ENCODE results near the gene ADAMTS2.

ADAMTS2 gene

DNA sequence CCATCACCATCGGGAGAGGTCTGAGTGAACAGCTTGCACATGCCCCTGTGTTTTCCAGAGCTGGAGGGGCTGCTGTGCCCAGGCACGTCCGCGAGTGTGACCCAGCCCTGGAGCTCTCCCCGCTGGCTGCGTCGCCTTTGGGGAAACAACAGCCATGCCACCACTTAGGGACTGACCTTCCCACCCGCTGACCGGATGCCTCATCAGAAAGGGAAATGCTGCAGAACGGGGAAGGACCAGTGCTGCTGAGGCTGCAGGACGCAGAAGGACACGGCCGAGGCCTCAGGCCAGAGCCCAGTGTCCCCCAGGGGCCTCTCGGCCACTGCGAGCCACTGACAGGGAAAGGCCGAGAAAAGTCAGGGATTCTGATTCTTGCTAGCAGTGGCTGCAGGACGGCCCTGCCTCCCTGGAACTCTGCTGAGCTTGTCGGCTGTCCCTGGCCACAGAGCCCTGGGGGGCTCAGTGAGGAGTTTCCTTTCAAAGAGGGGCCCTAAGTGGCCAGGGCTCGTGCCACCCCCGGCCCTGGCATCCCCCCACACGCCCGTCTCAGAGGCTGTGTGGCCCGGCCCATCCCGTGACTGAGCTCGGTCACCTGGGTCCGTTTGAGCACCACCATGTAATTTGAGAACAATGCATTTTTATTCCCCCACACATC, 154.3 kb downstream of the ADAMTS2 start:
- no peaks in the 10 kb centered on the region for H3K36me3 ChIP-seq (ENCODE audit: control insufficient read depth, insufficient read depth, low read length)
- H3K79me2 ChIP-seq (ENCODE audit: control insufficient read depth, insufficient read depth, low read length): no peaks in the 10 kb centered on the region
- no peak overlapping the region for H3K9ac ChIP-seq (ENCODE audit: low read length)
- H3K23ac ChIP-seq (ENCODE audit: low read length): no peak overlapping the region
- no peak overlapping the region for H2BK120ac ChIP-seq (ENCODE audit: low read depth, low read length)
- no peak overlapping the region for H2AK5ac ChIP-seq (ENCODE audit: low read length)
- H3K27ac ChIP-seq (ENCODE audit: low read depth, low read length): no peak overlapping the region
- no peak overlapping the region for H3K56ac ChIP-seq (ENCODE audit: low read length)
- no peak overlapping the region for H4K8ac ChIP-seq (ENCODE audit: low read depth, low read length)
- no peak overlapping the region for H3K18ac ChIP-seq (ENCODE audit: low read length)
- DNase-seq: no peak
- H3K4ac ChIP-seq (ENCODE audit: low read depth, low read length): no peak overlapping the region
- H2BK5ac ChIP-seq (ENCODE audit: low read length): no peak overlapping the region
- H3K4me3 ChIP-seq (ENCODE audit: low read length): no peak overlapping the region
- no peak overlapping the region for H2BK15ac ChIP-seq (replicated peaks; ENCODE audit: low read depth)
- no CpG with 5 or more reads among the region's 26 CpGs for WGBS (ENCODE audit: extremely low coverage, insufficient coverage, low lambda C conversion rate)
- no peak overlapping the region for H4K5ac ChIP-seq (ENCODE audit: low read length)
- no peak overlapping the region for H3K4me2 ChIP-seq (ENCODE audit: low read length)
- no peaks in the 10 kb centered on the region for H3K79me1 ChIP-seq (ENCODE audit: low read length)
- H3K4me1 ChIP-seq (ENCODE audit: control insufficient read depth, low read depth, low read length): peaks cover 5% of the 10 kb centered on the region
- H3K27me3 ChIP-seq (ENCODE audit: insufficient read depth, low read length, poor library complexity): no peaks in the 10 kb centered on the region

DNA sequence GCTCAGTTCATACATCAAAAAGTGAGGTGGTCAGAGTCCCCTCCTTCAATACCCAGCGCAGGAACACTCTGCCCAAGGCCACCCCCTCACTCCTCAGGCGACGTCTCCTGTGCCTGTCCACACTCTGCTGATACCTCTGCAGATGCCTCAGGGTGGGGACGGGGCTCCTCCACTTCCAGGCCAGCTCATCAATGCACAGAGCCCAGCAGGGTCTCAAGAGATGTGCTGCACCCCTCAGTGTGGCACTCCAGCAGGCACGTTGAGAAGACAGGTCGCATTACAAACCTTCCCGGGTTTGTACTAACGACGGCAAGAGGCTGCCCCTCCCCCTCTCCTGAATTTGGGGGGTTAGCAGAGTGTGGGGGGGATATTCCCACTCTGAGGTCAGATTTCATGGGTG, 156.6 kb downstream of the ADAMTS2 start:
- DNase-seq: no peak
- H3K79me2 ChIP-seq (ENCODE audit: control insufficient read depth, insufficient read depth, low read length): no peaks in the 10 kb centered on the region
- H3K56ac ChIP-seq (ENCODE audit: low read length): no peak overlapping the region
- H3K4ac ChIP-seq (ENCODE audit: low read depth, low read length): no peak overlapping the region
- no CpG with 5 or more reads among the region's 9 CpGs for WGBS (ENCODE audit: extremely low coverage, insufficient coverage, low lambda C conversion rate)
- no peak overlapping the region for H2BK15ac ChIP-seq (replicated peaks; ENCODE audit: low read depth)
- no peaks in the 10 kb centered on the region for H3K36me3 ChIP-seq (ENCODE audit: control insufficient read depth, insufficient read depth, low read length)
- H3K9ac ChIP-seq (ENCODE audit: low read length): no peak overlapping the region
- H3K23ac ChIP-seq (ENCODE audit: low read length): no peak overlapping the region
- H3K27ac ChIP-seq (ENCODE audit: low read depth, low read length): no peak overlapping the region
- H3K27me3 ChIP-seq (ENCODE audit: insufficient read depth, low read length, poor library complexity): no peaks in the 10 kb centered on the region
- no peak overlapping the region for H3K4me2 ChIP-seq (ENCODE audit: low read length)
- H4K8ac ChIP-seq (ENCODE audit: low read depth, low read length): no peak overlapping the region
- H2AK5ac ChIP-seq (ENCODE audit: low read length): no peak overlapping the region
- H3K4me3 ChIP-seq (ENCODE audit: low read length): no peak overlapping the region
- H3K4me1 ChIP-seq (ENCODE audit: control insufficient read depth, low read depth, low read length): peaks cover 11% of the 10 kb centered on the region
- H2BK5ac ChIP-seq (ENCODE audit: low read length): no peak overlapping the region
- no peak overlapping the region for H3K18ac ChIP-seq (ENCODE audit: low read length)
- H2BK120ac ChIP-seq (ENCODE audit: low read depth, low read length): no peak overlapping the region
- no peaks in the 10 kb centered on the region for H3K79me1 ChIP-seq (ENCODE audit: low read length)
- H4K5ac ChIP-seq (ENCODE audit: low read length): no peak overlapping the region

DNA sequence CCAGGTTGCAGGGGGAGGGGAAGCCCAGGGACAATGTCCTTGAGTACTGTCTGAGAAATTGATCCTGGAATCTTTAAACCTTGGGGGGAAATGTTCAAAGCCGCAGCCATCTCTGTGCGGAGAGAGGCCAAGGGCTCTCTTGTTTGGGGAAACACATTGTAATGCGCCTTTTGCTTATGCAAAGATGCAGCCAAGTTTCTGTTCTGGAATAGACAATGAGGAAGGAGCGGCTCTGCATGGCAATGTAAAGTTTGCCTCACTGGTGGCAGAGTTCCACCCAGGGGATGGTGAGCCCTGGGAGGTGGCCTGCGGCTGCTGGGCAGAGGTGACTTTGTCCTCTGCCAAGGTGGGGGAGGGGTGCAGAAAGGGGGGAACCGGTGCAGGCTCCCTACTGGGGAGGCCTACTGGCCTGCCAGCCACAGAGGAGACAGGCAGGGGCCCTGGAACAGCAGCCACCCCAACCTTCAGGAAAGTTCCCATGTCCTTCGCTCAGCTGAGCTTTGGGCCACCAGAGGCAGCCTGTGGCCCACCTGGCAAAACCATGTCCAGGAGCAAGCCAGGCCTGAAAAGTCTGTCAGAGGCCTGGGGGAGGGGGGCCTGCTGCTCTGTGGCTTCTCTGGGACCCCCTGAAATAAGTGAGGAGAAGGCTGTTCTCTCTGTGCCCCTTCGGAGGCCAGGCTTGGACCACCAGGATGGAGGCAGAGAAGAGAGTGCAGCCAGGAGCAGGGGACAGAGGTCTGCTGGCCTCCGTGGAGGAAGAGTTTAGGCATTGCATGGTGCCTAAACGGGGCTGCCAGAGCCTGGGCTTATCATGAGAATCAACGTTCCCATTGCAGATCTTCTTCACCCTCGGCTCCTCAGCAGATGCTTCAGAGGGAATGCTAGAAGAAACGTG, 157.3 kb downstream of the ADAMTS2 start:
- no CpG with 5 or more reads among the region's 13 CpGs for WGBS (ENCODE audit: extremely low coverage, insufficient coverage, low lambda C conversion rate)
- H3K9ac ChIP-seq (ENCODE audit: low read length): no peak overlapping the region
- H3K36me3 ChIP-seq (ENCODE audit: control insufficient read depth, insufficient read depth, low read length): no peaks in the 10 kb centered on the region
- no peak for DNase-seq
- H3K4me1 ChIP-seq (ENCODE audit: control insufficient read depth, low read depth, low read length): peaks cover 11% of the 10 kb centered on the region
- H2AK5ac ChIP-seq (ENCODE audit: low read length): no peak overlapping the region
- H3K4ac ChIP-seq (ENCODE audit: low read depth, low read length): no peak overlapping the region
- H4K8ac ChIP-seq (ENCODE audit: low read depth, low read length): no peak overlapping the region
- no peak overlapping the region for H3K23ac ChIP-seq (ENCODE audit: low read length)
- no peak overlapping the region for H2BK5ac ChIP-seq (ENCODE audit: low read length)
- no peaks in the 10 kb centered on the region for H3K79me1 ChIP-seq (ENCODE audit: low read length)
- H3K27ac ChIP-seq (ENCODE audit: low read depth, low read length): no peak overlapping the region
- no peak overlapping the region for H4K5ac ChIP-seq (ENCODE audit: low read length)
- H3K4me2 ChIP-seq (ENCODE audit: low read length): no peak overlapping the region
- H3K79me2 ChIP-seq (ENCODE audit: control insufficient read depth, insufficient read depth, low read length): no peaks in the 10 kb centered on the region
- H3K56ac ChIP-seq (ENCODE audit: low read length): no peak overlapping the region
- no peak overlapping the region for H3K4me3 ChIP-seq (ENCODE audit: low read length)
- H3K27me3 ChIP-seq (ENCODE audit: insufficient read depth, low read length, poor library complexity): no peaks in the 10 kb centered on the region
- no peak overlapping the region for H2BK120ac ChIP-seq (ENCODE audit: low read depth, low read length)
- no peak overlapping the region for H2BK15ac ChIP-seq (replicated peaks; ENCODE audit: low read depth)
- no peak overlapping the region for H3K18ac ChIP-seq (ENCODE audit: low read length)

DNA sequence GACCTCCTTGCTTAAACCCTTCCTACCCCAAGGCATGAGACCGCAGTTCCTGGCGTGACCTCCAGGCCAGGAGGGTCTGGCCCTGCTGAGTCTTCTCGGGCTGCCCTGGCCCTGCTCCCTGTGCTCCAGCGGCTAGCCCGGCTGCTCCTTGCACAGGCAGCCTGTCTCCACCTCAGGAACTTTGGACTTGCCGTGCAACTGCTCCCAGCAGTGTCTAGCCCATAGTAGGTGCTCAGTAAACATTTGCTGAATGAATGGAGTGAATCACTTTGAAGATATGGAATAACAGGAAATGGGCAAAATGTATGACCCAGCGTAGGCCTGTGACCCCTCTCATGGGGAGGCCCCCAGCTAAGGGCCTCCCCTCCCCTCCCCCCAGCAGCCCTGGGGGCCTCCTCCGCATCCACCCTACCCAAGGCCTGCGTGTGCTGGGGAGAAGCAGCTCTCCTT, 158.0 kb downstream of the ADAMTS2 start:
- Histone ChIP-seq H3K9ac (ENCODE audit: low read length) (no peak overlapping the region), H3K18ac (ENCODE audit: low read length) (no peak overlapping the region), H2BK5ac (ENCODE audit: low read length) (no peak overlapping the region), H3K4me2 (ENCODE audit: low read length) (no peak overlapping the region), H3K36me3 (ENCODE audit: control insufficient read depth, insufficient read depth, low read length) (no peaks in the 10 kb centered on the region), H3K27ac (ENCODE audit: low read depth, low read length) (no peak overlapping the region), H3K56ac (ENCODE audit: low read length) (no peak overlapping the region), H3K23ac (ENCODE audit: low read length) (no peak overlapping the region), H3K79me2 (ENCODE audit: control insufficient read depth, insufficient read depth, low read length) (no peaks in the 10 kb centered on the region), H4K8ac (ENCODE audit: low read depth, low read length) (no peak overlapping the region), H2AK5ac (ENCODE audit: low read length) (no peak overlapping the region), H2BK15ac (replicated peaks; ENCODE audit: low read depth) (no peak overlapping the region), H3K79me1 (ENCODE audit: low read length) (no peaks in the 10 kb centered on the region), H4K5ac (ENCODE audit: low read length) (no peak overlapping the region), H3K4ac (ENCODE audit: low read depth, low read length) (no peak overlapping the region), H3K4me1 (ENCODE audit: control insufficient read depth, low read depth, low read length) (peaks cover 11% of the 10 kb centered on the region), H3K4me3 (ENCODE audit: low read length) (no peak overlapping the region), H2BK120ac (ENCODE audit: low read depth, low read length) (no peak overlapping the region), H3K27me3 (ENCODE audit: insufficient read depth, low read length, poor library complexity) (no peaks in the 10 kb centered on the region)
- no CpG with 5 or more reads among the region's 9 CpGs for WGBS (ENCODE audit: extremely low coverage, insufficient coverage, low lambda C conversion rate)
- peak; percentile 65 for DNase-seq

DNA sequence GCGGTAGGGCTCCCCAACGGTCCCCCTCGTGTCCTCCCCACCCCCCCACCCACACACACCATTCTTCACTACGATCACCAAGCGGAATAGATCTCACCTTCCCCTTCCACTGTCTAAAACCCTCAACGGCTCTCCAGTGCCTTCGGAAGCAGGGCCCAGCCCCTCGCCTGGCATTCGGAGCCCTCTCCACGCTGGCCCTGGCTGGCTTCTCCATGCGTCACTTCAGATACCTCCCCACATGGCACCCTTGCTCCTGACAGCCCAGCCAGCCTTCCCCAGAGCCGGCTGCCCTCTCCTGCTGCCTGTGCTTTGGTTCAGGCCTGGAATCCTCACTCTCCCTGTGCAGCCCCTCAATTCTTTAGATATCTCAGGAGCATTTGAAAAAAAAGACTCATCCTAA, 158.5 kb downstream of the ADAMTS2 start:
- no peak for DNase-seq
- H3K56ac ChIP-seq (ENCODE audit: low read length): no peak overlapping the region
- H3K18ac ChIP-seq (ENCODE audit: low read length): no peak overlapping the region
- H3K4me2 ChIP-seq (ENCODE audit: low read length): no peak overlapping the region
- no peaks in the 10 kb centered on the region for H3K27me3 ChIP-seq (ENCODE audit: insufficient read depth, low read length, poor library complexity)
- no peak overlapping the region for H3K4ac ChIP-seq (ENCODE audit: low read depth, low read length)
- no peaks in the 10 kb centered on the region for H3K36me3 ChIP-seq (ENCODE audit: control insufficient read depth, insufficient read depth, low read length)
- no peak overlapping the region for H4K8ac ChIP-seq (ENCODE audit: low read depth, low read length)
- H3K27ac ChIP-seq (ENCODE audit: low read depth, low read length): no peak overlapping the region
- WGBS (ENCODE audit: extremely low coverage, insufficient coverage, low lambda C conversion rate): no CpG with 5 or more reads among the region's 12 CpGs
- no peak overlapping the region for H2BK120ac ChIP-seq (ENCODE audit: low read depth, low read length)
- no peak overlapping the region for H2BK5ac ChIP-seq (ENCODE audit: low read length)
- no peaks in the 10 kb centered on the region for H3K79me1 ChIP-seq (ENCODE audit: low read length)
- H3K23ac ChIP-seq (ENCODE audit: low read length): no peak overlapping the region
- H3K4me3 ChIP-seq (ENCODE audit: low read length): no peak overlapping the region
- no peak overlapping the region for H3K9ac ChIP-seq (ENCODE audit: low read length)
- no peak overlapping the region for H4K5ac ChIP-seq (ENCODE audit: low read length)
- no peak overlapping the region for H2BK15ac ChIP-seq (replicated peaks; ENCODE audit: low read depth)
- H2AK5ac ChIP-seq (ENCODE audit: low read length): no peak overlapping the region
- H3K79me2 ChIP-seq (ENCODE audit: control insufficient read depth, insufficient read depth, low read length): no peaks in the 10 kb centered on the region
- peaks cover 11% of the 10 kb centered on the region for H3K4me1 ChIP-seq (ENCODE audit: control insufficient read depth, low read depth, low read length)
